NCI-H146 (cell line): ENCODE data around the gene OGDHL.
"Not testable (repeated sequence)": the region's sequence is repeated elsewhere in the genome, so short reads cannot be mapped to it uniquely, and the experiment has no call there.

ENCODE experiments used
- DNase-seq: peaks from one replicate; lab custom pipeline; 2025; lab: John Stamatoyannopoulos, UW

Gene OGDHL

DNA sequence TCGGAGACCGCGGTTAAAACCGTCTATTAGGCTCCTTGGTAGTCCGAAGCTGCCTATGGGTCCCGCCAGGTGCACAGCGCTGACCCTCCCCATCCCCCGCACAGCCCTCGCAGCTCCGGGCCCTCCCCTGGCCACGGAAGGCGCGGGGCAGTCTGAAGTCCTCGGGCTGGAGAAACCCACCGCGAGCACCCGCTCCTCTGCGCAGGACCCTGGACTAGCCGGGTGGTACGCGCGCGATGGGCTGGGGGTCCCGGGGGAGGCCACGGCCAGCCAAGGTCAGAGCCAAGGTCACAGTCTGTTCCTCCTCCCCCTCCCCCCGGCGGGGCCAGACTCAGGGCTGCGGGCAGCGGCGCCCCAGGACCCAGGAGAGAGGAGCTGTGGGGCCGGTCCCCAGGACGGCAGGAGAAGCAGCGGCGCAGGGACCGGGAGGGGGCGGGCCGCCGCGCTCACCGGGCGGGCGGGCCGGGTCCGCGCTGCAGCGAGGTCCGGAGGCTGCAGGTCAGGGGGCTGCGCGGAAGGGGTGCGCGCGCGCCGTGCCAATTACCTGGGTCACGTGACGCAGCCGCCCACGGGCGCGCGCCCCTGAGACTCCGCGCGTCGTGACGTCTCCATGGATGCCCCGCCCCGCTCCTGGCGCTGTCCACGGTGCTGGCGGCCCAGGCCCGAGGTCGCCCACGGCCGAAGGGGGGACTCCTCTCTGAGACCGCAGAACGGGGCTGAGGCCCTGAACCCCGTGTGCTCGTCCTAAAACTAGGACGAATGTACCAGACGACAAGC is at the start of gene OGDHL:
TSS of gene OGDHL (minus strand) at position 535 of the 777 bp plus-strand sequence. CDS start 3,731 bp downstream, outside the sequence.
- peak; percentile 82 for DNase-seq

DNA sequence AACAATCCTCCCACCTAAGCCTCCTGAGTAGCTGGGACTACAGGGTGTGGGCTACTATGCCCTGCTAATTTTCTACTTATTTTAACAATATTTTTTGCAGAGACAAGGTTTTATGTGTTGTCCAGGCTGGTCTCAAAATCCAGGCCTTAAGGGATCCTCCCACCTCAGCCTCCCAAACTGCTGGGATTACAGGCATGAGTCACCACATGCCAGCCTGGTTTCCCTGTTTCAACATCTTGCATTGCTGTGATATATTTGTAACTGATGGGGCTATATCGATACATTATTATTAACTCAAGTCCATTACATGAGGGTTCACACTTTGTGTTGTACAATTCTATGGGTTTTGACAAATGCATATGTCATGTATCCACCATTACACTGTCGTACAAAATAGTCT is 41.9 kb upstream of the OGDHL start:
- DNase-seq: no peak

DNA sequence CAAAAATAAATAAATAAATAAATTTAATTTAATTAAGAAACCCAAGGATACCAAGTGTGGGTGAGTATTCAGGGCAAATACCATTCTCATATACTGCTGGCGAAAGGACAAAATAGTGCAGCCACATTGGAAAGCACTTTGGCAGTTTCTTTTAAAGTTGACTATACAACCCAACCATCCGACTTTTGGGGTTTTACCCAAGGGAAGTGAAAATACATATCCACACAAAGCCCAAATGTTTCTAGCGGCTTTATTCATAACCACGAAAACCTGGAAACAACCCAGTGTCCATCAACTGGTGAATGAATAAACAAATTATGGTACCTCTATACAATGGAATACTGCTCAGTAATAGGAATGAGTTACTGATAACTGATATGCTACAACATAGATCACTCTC is 36.2 kb upstream of the OGDHL start:
- DNase-seq: no peak

DNA sequence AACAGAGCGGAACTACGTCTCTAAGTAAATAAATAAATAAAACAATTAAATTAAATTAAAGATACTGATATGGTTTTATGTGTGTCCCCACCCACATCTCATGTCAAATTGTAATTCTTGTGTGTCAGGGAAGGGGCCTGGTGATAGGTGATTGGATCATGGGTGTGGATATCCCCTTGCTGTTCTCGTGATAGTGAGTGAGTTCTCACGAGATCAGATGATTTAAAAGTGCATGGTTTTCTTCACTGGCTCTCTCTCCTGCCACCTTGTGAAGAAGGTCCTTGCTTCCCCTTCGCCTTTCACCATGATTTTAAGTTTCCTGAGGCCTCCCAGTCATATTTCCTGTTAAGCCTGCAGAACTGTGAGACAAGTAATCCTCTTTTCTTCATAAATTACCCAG is 29.0 kb upstream of the OGDHL start:
- DNase-seq: no peak

DNA sequence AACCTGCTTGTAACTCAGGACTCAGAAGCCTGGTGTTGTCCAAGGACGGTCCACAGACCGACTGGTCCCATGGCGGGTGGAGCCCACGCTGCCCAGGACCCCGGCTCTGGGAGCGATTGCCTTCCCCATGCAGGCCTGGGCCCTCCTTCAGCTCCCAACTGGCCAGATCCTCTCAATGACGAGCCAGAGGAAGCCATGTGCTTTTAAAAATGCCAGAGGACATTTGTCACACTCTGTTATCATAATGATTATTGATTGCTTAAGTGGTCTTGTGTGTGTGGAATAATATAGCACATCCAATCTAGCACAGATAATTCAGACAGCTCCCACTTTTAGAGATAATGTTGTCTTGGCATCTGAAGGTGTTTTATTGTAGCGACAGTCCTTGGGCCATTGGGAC is 22.6 kb upstream of the OGDHL start:
- DNase-seq: peak; percentile 67

DNA sequence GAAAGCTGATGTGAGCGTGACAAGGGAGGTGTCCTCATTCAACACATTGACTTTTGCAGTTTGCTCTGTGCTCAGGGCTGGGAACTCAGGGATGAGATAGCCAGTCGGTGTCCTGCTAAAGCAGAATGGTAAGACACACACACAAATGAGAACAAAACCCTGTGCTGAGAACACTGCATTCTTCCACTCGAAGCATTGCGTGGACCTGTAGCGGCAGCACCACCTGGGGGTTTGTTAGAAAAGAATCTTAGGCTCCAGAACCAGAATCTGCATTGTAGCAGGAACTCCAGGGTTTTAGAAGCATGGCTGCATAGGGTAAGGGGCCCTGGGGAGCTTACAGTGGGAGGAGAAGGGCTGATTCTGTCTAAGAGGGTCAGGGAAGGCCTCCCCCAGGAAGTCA is 21.5 kb upstream of the OGDHL start:
- DNase-seq: peak; percentile 23

DNA sequence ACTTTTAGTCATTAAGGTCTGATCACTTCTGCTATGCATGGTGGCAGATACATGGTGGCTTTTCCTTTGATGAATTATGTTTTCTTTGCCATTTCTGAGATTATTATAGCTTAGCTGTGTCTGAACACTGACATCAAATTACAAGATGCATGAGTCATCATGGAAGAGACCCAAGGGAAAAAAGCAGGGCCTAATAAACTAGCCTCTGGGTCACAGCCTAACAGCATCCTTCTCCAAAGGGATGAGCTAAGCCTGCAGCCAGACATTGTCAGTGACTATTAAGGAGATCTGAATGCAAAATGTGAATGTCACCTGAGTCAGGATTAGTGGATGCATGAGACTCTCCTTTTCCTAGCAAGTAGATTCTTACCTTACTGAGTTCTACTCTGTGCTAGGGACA is 19.1 kb upstream of the OGDHL start:
- DNase-seq: no peak

DNA sequence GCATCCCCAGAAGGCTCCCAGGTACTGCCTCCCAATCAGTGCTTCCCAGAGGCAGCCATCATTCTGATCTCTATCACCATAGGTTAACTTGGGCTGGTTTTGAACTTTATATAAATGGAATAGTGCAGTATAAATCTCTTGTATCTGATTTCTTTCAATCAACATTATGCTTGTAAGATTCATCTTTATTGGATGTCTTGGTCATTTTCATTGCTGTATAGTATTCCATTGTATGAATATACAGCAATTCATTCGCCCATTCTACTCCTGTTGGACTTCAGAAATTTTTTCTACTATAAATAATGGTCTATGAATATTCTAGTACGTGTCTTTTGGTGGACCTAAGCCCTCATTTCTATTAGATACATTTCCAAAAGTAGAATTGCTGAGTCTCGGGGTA is 16.1 kb upstream of the OGDHL start:
- DNase-seq: no peak

DNA sequence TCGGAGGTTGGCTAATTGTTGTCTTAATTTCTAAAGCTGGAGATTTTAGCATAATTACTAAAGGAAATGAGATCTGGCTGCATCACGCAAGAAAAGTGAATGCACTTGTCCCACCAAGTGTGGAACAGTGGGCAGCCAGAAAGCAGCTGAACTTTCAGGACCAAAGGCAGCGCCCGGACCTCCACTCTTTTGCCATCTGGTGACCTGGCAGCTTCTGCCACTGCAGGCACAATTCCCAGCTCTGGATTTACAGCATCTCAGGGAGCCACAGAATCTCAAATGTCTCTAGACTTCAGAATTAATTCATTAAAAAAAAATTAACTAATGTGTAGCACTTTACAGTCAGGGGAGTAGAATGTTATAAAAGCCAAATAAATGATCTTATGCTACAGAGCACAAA is 14.7 kb upstream of the OGDHL start:
- DNase-seq: no peak

DNA sequence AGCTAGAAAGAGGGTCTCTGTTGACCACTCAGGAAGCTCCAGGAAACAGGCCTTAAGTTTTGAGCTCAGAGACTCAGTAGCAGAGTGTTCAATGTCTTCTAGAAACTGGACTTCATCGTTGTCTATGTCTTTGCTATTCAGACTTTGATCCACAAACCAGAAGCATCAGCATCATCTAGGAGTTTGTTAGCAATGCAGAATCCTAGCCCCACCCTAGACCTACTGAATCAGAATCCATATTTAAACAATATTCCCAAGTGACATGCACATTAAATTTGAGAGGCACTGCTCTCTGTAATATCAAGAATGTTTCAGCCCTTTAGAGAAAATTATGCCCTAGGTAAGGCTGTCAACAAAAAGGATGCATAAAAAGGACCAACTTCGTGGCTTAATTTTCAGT is 12.9 kb upstream of the OGDHL start:
- DNase-seq: no peak

DNA sequence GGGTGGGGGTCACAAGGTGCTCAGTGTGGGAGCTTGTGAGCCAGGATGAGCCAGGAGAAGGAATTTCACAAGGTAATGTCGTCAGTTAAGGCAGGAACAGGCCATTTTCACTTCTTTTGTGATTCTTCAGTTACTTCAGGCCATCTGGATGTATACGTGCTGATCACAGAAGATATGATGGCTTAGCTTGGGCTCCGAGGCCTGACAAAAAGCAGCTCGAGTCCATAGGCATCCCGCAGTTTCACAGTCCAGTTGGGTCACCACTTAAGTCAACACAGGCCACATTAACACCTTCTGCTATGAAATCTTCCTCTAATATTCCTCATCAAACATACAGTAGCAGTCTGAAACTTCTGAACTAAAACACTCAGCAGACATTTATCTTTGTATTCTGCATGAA is 10.8 kb upstream of the OGDHL start:
- DNase-seq: not testable (repeated sequence)

DNA sequence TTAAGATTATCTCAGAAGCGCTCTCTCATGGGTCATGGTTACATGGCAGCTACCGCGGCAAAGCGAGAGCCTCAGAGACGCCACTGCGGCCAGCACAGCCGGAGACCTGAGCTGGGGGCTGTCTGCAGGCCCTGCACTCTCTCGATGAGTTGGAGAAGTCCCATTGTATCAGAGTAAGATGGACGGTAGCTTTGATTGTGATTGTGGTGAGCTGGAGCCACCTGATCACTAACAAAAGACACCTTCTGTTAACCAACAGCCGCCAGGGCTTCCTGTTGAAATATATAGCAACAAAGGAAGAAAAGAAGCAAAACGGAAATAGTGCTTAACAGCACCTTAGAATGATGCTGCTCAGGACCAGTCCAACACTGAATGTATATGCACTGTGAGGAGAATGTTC is 8.9 kb upstream of the OGDHL start:
- peak; percentile 38 for DNase-seq

DNA sequence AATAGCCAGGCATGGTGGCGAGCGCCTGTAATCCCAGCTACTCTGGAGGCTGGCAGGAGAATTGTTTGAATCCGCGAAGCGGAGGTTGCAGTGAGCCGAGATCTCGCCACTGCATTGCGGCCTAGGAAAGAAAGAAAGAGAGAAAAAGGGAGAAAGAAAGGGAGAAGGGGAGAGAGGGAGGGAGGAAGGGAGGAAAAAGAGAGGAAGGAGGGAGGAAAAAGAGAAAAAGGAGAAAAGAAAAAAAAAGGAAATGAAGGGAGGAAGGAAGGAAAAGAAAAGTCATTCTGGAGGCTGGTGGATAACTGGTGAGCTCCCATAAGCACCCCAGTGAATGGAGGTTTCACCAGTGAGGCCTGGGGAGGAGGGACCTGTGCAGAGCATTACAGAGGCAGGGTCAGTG is 7.6 kb upstream of the OGDHL start:
- no peak for DNase-seq

DNA sequence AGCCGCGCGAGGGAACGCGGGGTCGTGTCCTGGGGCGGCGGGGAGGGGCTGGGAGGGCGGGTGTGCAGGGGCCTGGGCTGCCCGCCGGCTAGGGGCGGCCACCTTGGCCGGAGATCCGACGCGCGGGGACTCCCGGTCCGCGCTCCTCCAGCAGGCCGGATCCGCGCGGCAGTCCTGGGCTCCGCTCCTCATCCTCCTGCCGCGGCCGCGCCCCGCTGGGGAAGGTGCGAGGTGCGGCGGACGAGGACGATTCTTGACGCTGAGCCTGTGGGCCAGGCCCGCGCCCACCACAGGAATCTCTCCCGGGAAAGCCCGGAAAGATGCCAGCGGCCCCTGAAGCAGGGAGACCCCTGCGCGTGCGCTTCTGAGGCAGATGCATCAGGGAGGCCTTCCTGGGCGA is 6.6 kb upstream of the OGDHL start:
- DNase-seq: no peak

DNA sequence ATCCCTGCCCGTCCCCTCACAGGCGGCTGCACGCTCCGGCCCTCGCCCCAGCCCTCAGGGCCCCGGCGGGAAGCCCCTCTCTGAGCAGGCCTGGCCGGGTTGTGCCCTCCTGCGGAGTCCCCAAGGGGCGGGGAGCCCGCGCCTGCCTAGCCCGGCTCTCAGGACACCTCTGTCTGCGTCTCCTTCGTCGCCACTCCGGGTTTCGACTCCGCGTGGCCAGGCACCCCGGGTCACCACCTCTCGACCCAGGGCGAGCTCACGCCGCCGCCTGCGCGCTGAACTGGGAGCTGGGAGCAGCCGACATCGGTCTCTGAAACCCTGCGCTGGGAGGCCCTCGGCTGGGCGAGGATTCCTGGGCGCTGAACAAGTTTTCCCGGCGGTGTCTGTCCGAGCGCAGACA is 6.2 kb upstream of the OGDHL start:
- no peak for DNase-seq

DNA sequence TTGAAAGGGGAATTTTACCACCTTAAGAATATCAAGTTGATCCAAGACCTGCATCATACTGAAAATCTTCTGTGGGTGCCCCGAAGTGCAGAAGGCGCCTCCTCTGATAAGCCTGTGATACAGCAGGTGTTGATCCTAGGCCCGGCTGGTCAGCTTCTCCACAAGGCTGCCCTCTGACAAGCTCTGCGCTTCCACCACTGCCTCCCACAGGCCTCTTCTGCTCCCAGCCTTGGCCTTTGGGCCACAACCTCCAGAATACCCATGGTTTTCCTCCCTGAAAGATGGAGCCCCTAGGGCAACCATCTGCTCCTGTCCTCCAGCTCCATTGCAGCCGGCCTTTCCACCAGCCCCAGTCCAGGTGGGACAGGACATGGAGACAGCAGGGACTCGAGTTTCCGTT is 5.6 kb upstream of the OGDHL start:
- no peak for DNase-seq

DNA sequence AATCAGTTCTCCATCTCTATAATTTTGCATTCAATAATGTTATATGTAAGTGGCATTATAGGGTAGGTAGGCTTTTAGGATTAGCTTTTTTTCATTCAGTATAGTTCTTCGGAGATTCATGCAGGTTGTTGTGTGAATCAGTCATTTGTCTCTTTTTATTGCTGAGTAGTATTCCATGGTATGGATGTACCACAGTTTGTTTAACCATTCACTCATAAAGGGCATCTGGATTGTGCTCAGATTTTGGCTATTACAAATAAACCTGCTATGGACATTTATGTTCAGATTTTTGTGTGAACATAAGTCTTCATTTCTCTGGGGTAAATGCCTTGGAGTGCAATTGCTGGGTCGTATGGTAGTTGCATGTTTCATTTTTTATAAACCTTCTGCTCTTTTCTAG is 4.4 kb upstream of the OGDHL start:
- no peak for DNase-seq

DNA sequence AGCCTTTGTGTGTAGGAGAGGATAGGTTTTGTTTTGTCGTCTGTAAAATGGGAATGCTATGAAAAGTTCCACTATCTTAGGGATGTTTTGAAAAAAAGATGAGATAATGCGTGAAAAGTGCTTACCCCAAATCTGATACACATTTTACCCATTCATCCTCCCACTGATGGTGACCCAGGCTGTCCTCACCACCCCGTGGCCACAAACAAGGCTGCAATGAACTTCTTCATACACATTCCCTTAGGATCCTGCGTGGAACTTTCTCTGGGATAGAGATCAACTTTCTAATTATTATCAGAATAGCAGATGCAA is 399 bp upstream of the OGDHL start:
- no peak for DNase-seq

DNA sequence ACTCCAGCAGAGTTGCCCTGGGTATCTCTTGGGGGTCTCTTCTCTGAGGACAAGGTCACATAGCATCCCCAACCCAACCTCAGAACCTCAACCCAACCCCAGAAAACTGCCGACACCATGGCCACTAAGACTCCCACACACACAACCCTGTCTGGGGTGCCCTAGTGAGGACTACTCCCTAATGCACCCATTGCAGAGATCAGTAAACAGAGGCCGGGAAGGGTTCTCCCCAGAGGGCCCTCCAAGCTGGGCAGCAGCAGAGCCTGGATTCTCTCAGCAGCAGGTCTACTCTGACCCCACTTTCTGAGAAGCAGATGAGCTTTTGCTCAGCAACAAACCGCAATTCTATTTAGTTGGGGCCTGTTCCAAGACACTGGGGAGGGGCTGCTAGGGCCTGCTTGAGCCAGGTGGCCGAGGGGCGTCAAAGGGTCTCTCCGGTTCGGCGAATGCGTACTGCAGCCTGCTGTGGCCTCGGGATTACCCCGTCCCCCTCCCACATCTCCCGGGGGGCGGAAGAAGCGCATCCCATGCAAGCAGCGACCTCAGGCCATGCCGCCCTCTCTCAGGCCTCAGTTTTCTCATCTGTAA is 828 bp downstream of the OGDHL start:
- DNase-seq: no peak

DNA sequence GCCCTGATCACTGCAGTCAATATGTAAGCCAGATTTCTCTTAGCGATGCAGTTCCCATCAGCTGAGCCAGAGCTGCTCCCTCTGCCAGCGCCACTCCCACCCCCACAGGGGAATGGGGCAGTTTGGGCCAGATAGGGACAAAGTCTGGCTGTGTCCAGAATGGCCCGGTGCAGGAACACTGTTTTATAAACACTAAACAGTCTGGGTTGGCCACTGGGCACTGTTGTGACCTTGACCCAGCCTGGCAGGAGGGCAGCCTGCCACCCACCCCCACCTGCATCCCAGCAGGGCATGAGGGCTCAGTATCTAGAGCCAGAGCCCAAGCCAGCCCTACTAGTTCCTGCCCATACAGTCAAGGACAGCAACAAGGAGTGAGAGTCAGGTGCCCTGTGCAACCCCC is 1.3 kb downstream of the OGDHL start:
- no peak for DNase-seq

DNA sequence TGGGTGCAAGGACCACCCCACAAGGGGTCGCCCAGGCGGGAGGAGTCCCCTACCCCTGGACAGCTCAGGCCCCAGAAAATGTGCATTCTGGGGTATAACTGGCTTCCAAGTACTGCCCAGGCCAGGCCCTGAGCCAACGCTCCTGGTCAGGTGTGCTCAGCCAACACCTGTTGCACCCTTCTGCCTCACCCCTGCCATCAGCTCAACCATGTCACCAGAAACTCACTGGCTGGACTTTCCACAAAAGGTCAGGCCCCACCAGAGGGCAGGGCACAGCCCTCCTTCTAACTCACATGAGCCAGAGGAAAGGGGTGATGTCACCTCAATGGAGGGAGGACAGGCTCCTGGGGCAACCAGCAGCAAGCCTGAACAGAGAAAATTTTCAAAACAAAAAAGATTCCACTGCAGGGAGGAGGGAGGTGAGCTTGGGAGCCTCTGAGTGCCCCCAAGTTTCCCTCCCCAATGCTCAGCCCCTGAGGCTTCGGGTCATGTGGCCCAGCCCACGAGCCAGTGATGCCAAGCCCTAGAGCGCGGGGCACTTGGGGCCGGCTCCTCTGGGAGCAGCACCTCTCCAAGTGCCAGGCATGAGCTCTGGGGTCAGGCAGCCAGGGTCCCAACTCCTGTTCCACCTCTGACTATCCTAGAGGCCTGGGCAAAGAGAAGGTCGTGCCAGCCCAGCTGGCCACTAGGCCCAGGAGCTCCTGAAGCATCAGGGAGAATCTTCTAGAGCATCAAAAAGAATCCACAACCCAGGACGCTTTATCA is 2.2 kb downstream of the OGDHL start:
- no peak for DNase-seq

DNA sequence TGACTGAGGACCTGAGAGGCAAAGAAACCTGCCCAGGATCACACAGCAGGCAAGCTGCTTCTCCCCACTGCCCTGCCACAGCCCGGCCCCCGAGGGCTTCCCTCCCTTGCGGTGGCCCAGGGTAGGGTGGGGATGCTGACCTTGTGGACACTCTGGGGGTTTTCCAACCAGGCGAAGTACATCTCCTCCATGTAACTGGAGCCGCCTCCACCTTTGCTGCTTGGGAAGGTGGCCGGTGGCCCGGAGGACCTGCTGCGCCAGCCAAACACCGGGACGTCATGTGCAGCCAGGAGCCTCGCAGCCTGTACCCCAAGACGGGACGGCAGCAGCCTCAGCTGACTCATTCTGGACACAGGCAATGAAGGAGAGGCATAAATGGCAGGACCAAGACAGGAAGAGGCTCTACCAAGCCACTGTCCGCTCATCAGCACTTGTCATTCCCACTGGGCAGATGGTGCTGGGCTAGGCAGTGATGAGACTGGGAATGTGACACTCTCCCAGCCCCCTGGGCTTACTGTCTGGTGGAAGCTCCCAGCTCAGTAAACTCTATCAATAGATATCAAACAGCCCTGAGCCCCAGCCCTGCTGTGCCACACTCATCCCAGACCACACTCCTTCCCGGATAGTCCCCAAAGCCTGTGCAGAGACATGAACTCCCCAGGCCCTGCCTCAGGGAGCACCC is 3.7 kb downstream of the OGDHL start:
- DNase-seq: no peak

DNA sequence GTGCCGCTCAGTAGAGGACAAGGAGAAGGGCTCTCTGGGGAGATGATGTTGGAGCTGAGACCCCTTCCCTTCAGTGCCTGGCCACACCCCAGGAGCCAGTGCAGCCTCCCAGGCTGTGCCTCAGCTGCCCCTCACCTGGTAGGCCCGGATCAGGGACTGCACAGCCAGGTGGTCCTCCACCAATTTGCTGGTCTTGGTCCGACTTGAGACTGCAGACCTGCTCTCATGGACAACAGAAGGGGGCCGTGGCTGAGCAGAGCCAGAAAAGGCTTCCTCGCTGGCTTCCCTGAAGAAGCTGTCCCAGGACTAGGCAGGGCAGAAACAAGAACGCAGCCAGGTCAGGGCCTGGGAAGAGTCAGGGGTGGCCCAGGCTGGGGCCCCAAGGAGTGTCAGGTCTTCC is 5.5 kb downstream of the OGDHL start:
- DNase-seq: no peak
